Measurements from ENCODE around the gene ANXA2. TPM values are rescaled to one million over a fixed set of nuclear protein-coding genes. Genes with fewer than 3 reads are reported as not detected.

Gene ANXA2
- total and polyA plus RNA-seq, 10 of the 15 experiments (the other 5 are each of a cell fraction or from before 2014, with no cell fraction given): 135 to 540 (median 281) TPM

DNA sequence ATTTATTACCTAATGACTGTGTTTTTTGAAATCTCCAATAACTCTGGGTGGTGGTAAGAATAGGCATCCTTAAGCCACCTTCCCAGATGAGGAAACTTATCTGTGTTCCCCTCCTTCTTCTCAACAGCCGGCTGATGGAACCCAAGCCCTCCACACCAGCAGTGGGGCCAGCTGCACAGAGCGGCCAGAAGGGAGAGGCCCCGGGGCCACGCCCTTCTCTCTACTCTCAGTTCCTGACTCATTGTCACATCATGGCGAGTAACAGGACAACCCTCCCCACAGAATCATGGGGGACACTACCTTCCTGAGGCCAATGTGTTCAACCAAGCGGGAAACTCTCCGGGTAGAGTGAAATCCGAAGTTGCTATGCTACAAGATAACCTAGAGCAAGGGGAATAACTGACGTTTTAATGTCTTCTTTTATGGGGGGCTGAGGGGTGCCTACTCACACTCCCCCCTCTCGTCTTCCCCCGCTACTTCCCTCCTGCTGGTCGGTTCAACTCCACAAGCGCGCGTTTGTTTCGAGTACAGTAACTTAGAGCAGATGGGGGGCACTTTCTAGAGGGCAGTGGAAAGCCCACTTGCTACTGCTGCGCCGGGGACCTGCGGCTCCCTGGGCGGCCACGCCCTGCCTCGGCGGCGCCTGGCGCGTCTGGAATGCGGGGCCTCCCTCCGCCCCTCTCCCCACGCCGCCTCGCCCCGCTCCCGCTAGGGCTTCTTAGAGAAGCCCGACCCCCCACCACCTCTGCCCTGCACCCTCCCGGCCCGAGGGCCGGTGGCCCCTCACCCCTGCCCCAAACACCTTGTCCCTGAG is 621 bp downstream of the ANXA2 start (continued):
- TF ChIP-seq CEBPZ (IDR thresholded peaks at IDR 0.05; ENCODE audit: low read depth, low read length): no peak
- TF ChIP-seq SREBF2 (IDR thresholded peaks at IDR 0.05; ENCODE audit: low read length): no peak
- no peak for TF ChIP-seq EGR1 (IDR thresholded peaks at IDR 0.05; ENCODE audit: borderline replicate concordance in 1 of 2, low read depth in 2 of 2, low read length in 2 of 2)
- TF ChIP-seq ZNF207 (IDR thresholded peaks at IDR 0.05; ENCODE audit: borderline replicate concordance): 0 out of 2 replicates have a peak, but pooled peaks have one; percentile 20
- no peak for TF ChIP-seq CHD1 (IDR thresholded peaks at IDR 0.05; ENCODE audit: low read depth, low read length)
- no peak for TF ChIP-seq STAT3 (IDR thresholded peaks at IDR 0.05; ENCODE audit: low read depth, low read length)
- TF ChIP-seq, protein P1, sequence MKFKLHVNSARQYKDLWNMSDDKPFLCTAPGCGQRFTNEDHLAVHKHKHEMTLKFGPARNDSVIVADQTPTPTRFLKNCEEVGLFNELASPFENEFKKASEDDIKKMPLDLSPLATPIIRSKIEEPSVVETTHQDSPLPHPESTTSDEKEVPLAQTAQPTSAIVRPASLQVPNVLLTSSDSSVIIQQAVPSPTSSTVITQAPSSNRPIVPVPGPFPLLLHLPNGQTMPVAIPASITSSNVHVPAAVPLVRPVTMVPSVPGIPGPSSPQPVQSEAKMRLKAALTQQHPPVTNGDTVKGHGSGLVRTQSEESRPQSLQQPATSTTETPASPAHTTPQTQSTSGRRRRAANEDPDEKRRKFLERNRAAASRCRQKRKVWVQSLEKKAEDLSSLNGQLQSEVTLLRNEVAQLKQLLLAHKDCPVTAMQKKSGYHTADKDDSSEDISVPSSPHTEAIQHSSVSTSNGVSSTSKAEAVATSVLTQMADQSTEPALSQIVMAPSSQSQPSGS (IDR thresholded peaks at IDR 0.05; ENCODE audit: low read length): no peak
- no peak for TF ChIP-seq SUPT20H (IDR thresholded peaks at IDR 0.05; ENCODE audit: borderline replicate concordance, control insufficient read depth, low read depth, low read length)
- 0 out of 2 replicates have a peak, but pooled peaks have one; percentile 23 for TF ChIP-seq RUNX3 (IDR thresholded peaks at IDR 0.05; ENCODE audit: low read length)
- no peak for TF ChIP-seq MTA3 (IDR thresholded peaks at IDR 0.05; ENCODE audit: borderline replicate concordance, low read length)
- TF ChIP-seq, protein P2, sequence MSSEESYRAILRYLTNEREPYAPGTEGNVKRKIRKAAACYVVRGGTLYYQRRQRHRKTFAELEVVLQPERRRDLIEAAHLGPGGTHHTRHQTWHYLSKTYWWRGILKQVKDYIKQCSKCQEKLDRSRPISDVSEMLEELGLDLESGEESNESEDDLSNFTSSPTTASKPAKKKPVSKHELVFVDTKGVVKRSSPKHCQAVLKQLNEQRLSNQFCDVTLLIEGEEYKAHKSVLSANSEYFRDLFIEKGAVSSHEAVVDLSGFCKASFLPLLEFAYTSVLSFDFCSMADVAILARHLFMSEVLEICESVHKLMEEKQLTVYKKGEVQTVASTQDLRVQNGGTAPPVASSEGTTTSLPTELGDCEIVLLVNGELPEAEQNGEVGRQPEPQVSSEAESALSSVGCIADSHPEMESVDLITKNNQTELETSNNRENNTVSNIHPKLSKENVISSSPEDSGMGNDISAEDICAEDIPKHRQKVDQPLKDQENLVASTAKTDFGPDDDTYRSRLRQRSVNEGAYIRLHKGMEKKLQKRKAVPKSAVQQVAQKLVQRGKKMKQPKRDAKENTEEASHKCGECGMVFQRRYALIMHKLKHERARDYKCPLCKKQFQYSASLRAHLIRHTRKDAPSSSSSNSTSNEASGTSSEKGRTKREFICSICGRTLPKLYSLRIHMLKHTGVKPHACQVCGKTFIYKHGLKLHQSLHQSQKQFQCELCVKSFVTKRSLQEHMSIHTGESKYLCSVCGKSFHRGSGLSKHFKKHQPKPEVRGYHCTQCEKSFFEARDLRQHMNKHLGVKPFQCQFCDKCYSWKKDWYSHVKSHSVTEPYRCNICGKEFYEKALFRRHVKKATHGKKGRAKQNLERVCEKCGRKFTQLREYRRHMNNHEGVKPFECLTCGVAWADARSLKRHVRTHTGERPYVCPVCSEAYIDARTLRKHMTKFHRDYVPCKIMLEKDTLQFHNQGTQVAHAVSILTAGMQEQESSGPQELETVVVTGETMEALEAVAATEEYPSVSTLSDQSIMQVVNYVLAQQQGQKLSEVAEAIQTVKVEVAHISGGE (CRISPR knock-in tag; IDR thresholded peaks at IDR 0.05): no peak
- peak; percentile 60; the same call in 1 of the 2 replicates for TF ChIP-seq NKRF (conservative IDR thresholded peaks at IDR 0.05)
- no peak for TF ChIP-seq ZNF622 (IDR thresholded peaks at IDR 0.05)
- TF ChIP-seq SIX5 (IDR thresholded peaks at IDR 0.05; ENCODE audit: low read depth, low read length, severe bottlenecking): no peak
- TF ChIP-seq E4F1 (IDR thresholded peaks at IDR 0.05; ENCODE audit: borderline replicate concordance, partially characterized antibody): no peak
